Aorta (tissue), 5 donors: ENCODE data around the gene ERCC6L2. TPM values are rescaled to one million over a fixed set of nuclear protein-coding genes. Genes with fewer than 3 reads are reported as not detected.

Experiments
- ATAC-seq: fragments of 200-7000 bp; cut with Tn5 transposase; one replicate; pipeline ENCODE4 v1.9.1; 2022; ENCODE audit warnings: moderate library complexity; ENCODE audit not compliant: low FRiP score
- DNase-seq, 2 donors: peaks; one replicate each; pipeline ENCODE4 v3.0.0-alpha.2; 2020
- H3K27ac ChIP-seq, 2 donors: one replicate each; pipeline ENCODE4 v1.5.1; 2013; ENCODE audit warnings: low read length in 2 of 2, mild to moderate bottlenecking in 2 of 2, moderate library complexity in 2 of 2, control low read depth in 1 of 2, inconsistent platforms in 1 of 2, low read depth in 1 of 2
- H3K27me3 ChIP-seq, 2 donors: one replicate each; pipeline ENCODE4 v1.6.1; 2013; ENCODE audit warnings: control low read depth in 1 of 2, low read length in 1 of 2, mild to moderate bottlenecking in 1 of 2, moderate library complexity in 1 of 2; ENCODE audit not compliant: insufficient read depth in 2 of 2, control insufficient read depth in 1 of 2
- H3K36me3 ChIP-seq, 2 donors: one replicate each; pipeline ENCODE4 v1.6.1; 2013; ENCODE audit warnings: control low read depth in 1 of 2, low read length in 1 of 2, mild to moderate bottlenecking in 1 of 2; ENCODE audit not compliant: insufficient read depth in 2 of 2, control insufficient read depth in 1 of 2
- H3K4me1 ChIP-seq, 2 donors: one replicate each; pipeline ENCODE4 v1.6.1; 2013; ENCODE audit warnings: low read length in 2 of 2, control low read depth in 1 of 2, mild to moderate bottlenecking in 1 of 2, moderate library complexity in 1 of 2; ENCODE audit not compliant: insufficient read depth in 2 of 2, control insufficient read depth in 1 of 2
- H3K4me3 ChIP-seq, 2 donors: one replicate each; pipeline ENCODE4 v1.5.1; 2013; ENCODE audit warnings: low read length in 2 of 2, control low read depth in 1 of 2, mild to moderate bottlenecking in 1 of 2
- H3K9me3 ChIP-seq: one replicate; pipeline ENCODE4 v1.6.1; 2013; ENCODE audit warnings: mild to moderate bottlenecking, low read length; ENCODE audit not compliant: control insufficient read depth
- WGBS, 2 donors: extraction: QIAGEN DNeasy Blood & Tissue Kit; methylation state at CpG; one replicate each; pipeline ENCODE4 v1.1.7; 2013; 5-methylcytosine and 5-hydroxymethylcytosine counted together
- intact Hi-C, 2 donors: fragments of 100-400 bp; cut with DNase I; formaldehyde crosslinking; loops; one replicate each; pipeline versions ENCODE4 v1.14.2 to v1.15.0; 2022
- polyA plus RNA-seq, 2 donors: library from polyadenylated mRNA; stranded (reverse); fragments of 200-250 nt; gene quantifications; one replicate each; pipeline ENCODE4 v1.2.3, GENCODE V29; 2013
- total RNA-seq, 2 donors: library from RNA; stranded (reverse); fragmentation: NEBNext Ultra II Directional; extraction: Animal tissue kit (Norgen Biotek cat#: 25700); gene quantifications; one replicate each; pipeline ENCODE4 v1.2.1, GENCODE V29; 2021
- donor health status: healthy with polysubstance abuse.
- donor health status: Bipolar disorder and iron deficiency.
- donor health status: DM: no; HTN: no; CAD: no.
- donor health status: DM: no; HTN: no; CAD: no.
- donor health status: DM: yes; HTN: yes; CAD: no.

ERCC6L2 gene
- total and polyA plus RNA-seq, 4 donors, result 3.0 to 54.5 (median 28.7) TPM

DNA sequence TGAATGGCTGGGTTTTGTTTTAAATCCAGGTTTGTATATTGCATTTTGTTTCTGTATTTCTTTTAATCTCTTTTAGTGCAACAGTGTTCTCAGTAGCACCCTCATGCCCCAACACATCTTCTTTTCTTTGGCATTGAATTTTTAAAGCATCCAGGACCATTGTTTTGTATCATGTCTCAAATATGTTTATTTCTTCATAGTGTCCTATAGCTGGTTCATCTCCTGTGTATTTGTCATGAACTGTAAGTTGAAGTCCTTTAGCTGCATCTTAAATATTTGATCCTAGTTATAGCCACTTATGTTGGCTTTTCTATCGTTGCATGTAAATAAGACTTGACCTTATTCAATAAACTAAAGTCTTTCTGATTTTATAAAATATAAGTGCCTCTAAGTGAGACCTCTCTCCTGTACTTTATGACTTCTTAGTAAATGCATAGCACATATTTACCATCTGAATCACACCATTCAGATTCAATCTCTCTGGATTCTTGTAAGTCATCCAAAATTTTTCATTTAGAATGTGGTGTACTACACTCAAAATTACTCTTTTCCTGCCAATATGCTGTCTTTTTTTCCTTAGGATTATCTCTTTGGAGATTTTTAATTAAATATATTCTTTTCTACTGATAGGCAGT, 21.0 kb upstream of the ERCC6L2 start:
- WGBS, 2 donors, result 63 to 67% methylated on average over 1 of the region's 1 CpG
- no peaks in the 10 kb centered on the region for H3K9me3 ChIP-seq
- H3K27ac ChIP-seq, result no peak overlapping the region
- no peak for DNase-seq
- ATAC-seq, result no peak
- no peak overlapping the region for H3K4me3 ChIP-seq
- H3K4me1 ChIP-seq, result no peaks in the 10 kb centered on the region
- intact Hi-C loops, result no loop called here
- H3K27me3 ChIP-seq, result no peaks in the 10 kb centered on the region
- peaks cover 0 to 2% of the 10 kb centered on the region in 2 donors for H3K36me3 ChIP-seq

- H3K9me3 ChIP-seq, result no peaks in the 10 kb centered on the region
- no peak for ATAC-seq
- no peaks in the 10 kb centered on the region for H3K27me3 ChIP-seq
- no peak overlapping the region for H3K4me3 ChIP-seq
- DNase-seq, result no peak
- intact Hi-C loops, result no loop called here
- no peak overlapping the region for H3K27ac ChIP-seq
- H3K36me3 ChIP-seq, result peaks cover 0 to 2% of the 10 kb centered on the region in 2 donors
- H3K4me1 ChIP-seq, result no peaks in the 10 kb centered on the region
These were observed 19.5 kb upstream of the ERCC6L2 start for GRCh38 chr9:95855961-95856360.

DNA sequence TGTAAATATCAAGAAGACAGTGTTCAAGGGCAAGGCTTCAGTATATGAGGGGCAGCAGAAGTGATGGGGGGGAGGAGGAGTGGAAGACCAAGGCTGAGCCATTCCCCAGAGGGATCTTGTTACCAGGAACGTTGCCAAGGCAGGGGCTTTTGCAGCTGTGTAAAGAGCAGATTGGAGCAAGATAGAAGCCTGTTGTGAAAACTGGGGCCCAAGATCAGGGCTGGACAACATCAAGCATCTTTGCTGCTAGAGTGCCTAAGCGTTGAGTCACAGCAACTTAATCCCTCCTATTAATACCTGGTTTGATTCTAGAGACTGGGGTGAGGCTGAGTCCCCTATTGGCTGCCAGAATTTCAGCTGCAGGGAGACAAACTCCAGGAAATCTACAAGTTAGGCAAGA, 18.4 kb upstream of the ERCC6L2 start:
- ATAC-seq, result no peak
- Histone ChIP-seq H3K27me3 (no peaks in the 10 kb centered on the region), H3K36me3 (peaks cover 0 to 2% of the 10 kb centered on the region in 2 donors), H3K4me1 (no peaks in the 10 kb centered on the region), H3K27ac (no peak overlapping the region), H3K4me3 (no peak overlapping the region), H3K9me3 (no peaks in the 10 kb centered on the region)
- DNase-seq, result no peak
- intact Hi-C loops, result no loop called here
- 52 to 53% methylated on average over 2 of the region's 2 CpGs for WGBS, 2 donors

GRCh38 chr9:95857896-95858295, 17.6 kb upstream of the ERCC6L2 start:
- peaks cover 0 to 2% of the 10 kb centered on the region in 2 donors for H3K36me3 ChIP-seq
- DNase-seq (no peak), ATAC-seq (no peak)
- H3K27me3 ChIP-seq, result no peaks in the 10 kb centered on the region
- no peak overlapping the region for H3K27ac ChIP-seq
- intact Hi-C loops, result no loop called here
- no peaks in the 10 kb centered on the region for H3K4me1 ChIP-seq
- no peak overlapping the region for H3K4me3 ChIP-seq
- H3K9me3 ChIP-seq, result no peaks in the 10 kb centered on the region

DNA sequence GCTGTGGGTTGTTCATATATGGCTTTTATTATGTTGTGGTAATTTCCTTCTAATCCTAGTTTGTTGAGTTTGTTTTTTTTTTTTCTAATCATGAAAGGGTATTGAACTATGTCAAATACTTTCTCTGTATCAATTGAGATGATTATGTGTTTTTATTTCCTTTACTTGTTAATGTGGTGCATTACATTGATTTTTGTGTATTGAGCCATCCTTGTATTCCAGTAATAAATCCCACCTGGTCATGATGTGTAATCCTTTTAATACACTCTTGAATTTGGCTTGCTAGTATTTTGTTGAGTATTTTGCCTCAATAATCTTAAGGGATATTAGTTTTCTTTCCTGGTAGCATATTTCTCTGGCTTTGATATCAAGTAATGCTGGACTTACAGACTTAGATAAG, 13.1 kb upstream of the ERCC6L2 start:
- no peaks in the 10 kb centered on the region for H3K4me1 ChIP-seq
- no peak overlapping the region for H3K27ac ChIP-seq
- ATAC-seq, result no peak
- no peaks in the 10 kb centered on the region for H3K9me3 ChIP-seq
- no peak overlapping the region for H3K4me3 ChIP-seq
- intact Hi-C loops, result no loop called here
- no peak for DNase-seq
- peaks cover 0 to 2% of the 10 kb centered on the region in 2 donors for H3K36me3 ChIP-seq
- no peaks in the 10 kb centered on the region for H3K27me3 ChIP-seq

DNA sequence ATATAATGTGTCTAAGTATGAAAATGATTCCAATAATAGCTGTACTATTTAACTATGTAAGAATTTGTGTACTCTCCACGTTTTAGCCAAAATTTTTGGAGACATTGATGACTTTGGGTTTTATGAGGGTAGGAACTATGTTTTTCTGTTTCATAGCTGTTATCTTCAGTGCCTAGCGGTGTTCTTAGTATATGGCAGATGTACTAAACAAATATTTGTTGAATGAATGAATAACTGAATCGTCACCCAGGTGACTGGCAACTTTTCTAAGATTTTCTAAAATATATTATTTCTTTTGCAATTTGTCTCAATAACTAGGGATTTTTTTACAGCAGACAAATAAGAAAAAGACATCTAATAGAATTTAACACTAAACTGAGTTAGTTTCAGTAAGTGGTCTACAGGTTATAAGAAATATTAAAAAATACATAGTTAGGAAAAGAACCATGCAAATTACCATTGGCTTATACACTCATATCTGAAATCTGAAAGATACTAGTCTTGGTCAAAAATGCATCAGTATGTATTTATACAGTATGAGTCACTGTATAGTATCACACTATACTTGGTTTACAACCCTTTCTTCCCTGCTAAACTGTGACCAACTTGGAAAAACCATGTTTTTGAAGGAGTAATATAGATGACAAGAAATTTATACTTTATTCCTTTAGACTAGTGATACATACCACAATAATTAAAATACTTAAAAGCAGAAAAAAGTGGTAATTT, 10.5 kb upstream of the ERCC6L2 start:
- no peak for ATAC-seq
- no peaks in the 10 kb centered on the region for H3K9me3 ChIP-seq
- intact Hi-C loops, result no loop called here
- H3K27ac ChIP-seq, result no peak overlapping the region
- H3K4me3 ChIP-seq, result no peak overlapping the region
- H3K27me3 ChIP-seq, result no peaks in the 10 kb centered on the region
- H3K4me1 ChIP-seq, result no peaks in the 10 kb centered on the region
- DNase-seq, result no peak
- WGBS, 2 donors, result 93 to 95% methylated on average over 3 of the region's 3 CpGs
- H3K36me3 ChIP-seq, result no peaks in the 10 kb centered on the region

GRCh38 chr9:95870352-95870751, 5.1 kb upstream of the ERCC6L2 start:
- H3K27ac ChIP-seq, result no peak overlapping the region
- 93 to 95% methylated on average over 1 of the region's 1 CpG for WGBS, 2 donors
- no peaks in the 10 kb centered on the region for H3K27me3 ChIP-seq
- intact Hi-C loops, result loop anchor here (10.0 kb wide), 3 partner anchors 146 to 356 kb away; partner anchors contain the start of gene PTCH1 (in 1 of the 2)
- H3K4me3 ChIP-seq, result no peak overlapping the region
- no peak for DNase-seq
- H3K36me3 ChIP-seq, result peaks cover 0 to 2% of the 10 kb centered on the region in 2 donors
- no peaks in the 10 kb centered on the region for H3K9me3 ChIP-seq
- no peak for ATAC-seq
- no peaks in the 10 kb centered on the region for H3K4me1 ChIP-seq

GRCh38 chr9:95870906-95871305, 4.6 kb upstream of the ERCC6L2 start:
- intact Hi-C loops, result loop anchor here (10.0 kb wide), 3 partner anchors 146 to 356 kb away; partner anchors contain the start of gene PTCH1 (in 1 of the 2)
- 95 to 97% methylated on average over 1 of the region's 1 CpG for WGBS, 2 donors
- ATAC-seq (no peak), DNase-seq (no peak)
- Histone ChIP-seq H3K4me1 (no peaks in the 10 kb centered on the region), H3K9me3 (no peaks in the 10 kb centered on the region), H3K4me3 (no peak overlapping the region), H3K27me3 (no peaks in the 10 kb centered on the region), H3K36me3 (peaks cover 0 to 2% of the 10 kb centered on the region in 2 donors), H3K27ac (no peak overlapping the region)
